Panc1 (cell line): ENCODE measurements around the gene CDH15.

Experiments used
- CTCF ChIP-seq: fragments of 450-650 bp; IDR thresholded peaks from 2 replicates; pipeline ENCODE4 v1.5.1; 2017; ENCODE audit warnings: mild to moderate bottlenecking
- POLR2AphosphoS5 ChIP-seq: IDR thresholded peaks from 2 replicates; pipeline ENCODE4 v1.6.1; 2012; ENCODE audit warnings: mild to moderate bottlenecking, low read depth, low read length, moderate library complexity
- REST ChIP-seq, 2 experiments: IDR thresholded peaks; 2 replicates each; pipeline ENCODE4 v1.6.1; 2011 to 2012; ENCODE audit warnings: low read depth in 2 of 2, control low read depth in 1 of 2, low read length in 1 of 2, mild to moderate bottlenecking in 1 of 2, moderate library complexity in 1 of 2; ENCODE audit not compliant: insufficient read depth in 1 of 2
- SIN3A ChIP-seq: IDR thresholded peaks from 2 replicates; pipeline ENCODE4 v1.6.1; 2012; ENCODE audit warnings: low read depth, mild to moderate bottlenecking, low read length, moderate library complexity, borderline replicate concordance; ENCODE audit not compliant: insufficient read depth

GRCh38 chr16:89224665-89225064 lies 53.1 kb downstream of the CDH15 start:
- TF ChIP-seq CTCF = no peak
- no peak for TF ChIP-seq REST (IDR thresholded peaks at IDR 0.05; ENCODE audit: insufficient read depth in 1 of 2, low read depth in 2 of 2, low read length in 1 of 2)
- no peak for TF ChIP-seq SIN3A
- TF ChIP-seq POLR2AphosphoS5 = no peak
